Activated naive CD4-positive, alpha-beta T cell treated with anti-CD3 and anti-CD28 coated beads, Interleukin-2, amount 50 U/mL, for 16 hours (primary cell): ENCODE data around the gene SLC17A7.
A peak's percentile ranks its signal among the peaks of the same experiment; 100 is the strongest.

ENCODE experiments used
- DNase-seq: peaks from one replicate; pipeline ENCODE4 v3.0.0-alpha.2; 2020

The SLC17A7 gene

GRCh38 chr19:49403404-49404187 is 37.7 kb downstream of the SLC17A7 start:
- no peak for DNase-seq

- DNase-seq = no peak
Observed at GRCh38 chr19:49400029-49400428, 41.3 kb downstream of the SLC17A7 start.

DNA sequence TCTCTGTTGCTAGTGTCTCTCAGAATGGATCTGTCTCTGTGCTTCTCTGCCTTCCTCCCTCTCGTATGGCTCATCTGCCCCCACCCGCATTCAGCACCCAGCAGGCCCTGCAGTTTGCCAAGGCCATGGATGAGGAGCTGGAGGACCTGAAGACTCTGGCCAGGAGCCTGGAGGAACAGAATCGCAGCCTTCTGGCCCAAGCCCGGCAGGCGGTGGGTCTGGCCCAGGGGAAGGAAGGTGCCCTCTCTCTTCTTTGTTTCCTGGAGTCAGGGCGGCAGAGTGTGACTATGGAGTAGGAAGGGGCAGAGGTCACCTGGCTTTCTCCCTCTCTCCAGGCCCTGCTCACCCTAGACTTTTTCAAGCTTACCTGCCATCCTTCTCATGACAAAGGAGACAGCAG is 42.4 kb downstream of the SLC17A7 start:
- no peak for DNase-seq

DNA sequence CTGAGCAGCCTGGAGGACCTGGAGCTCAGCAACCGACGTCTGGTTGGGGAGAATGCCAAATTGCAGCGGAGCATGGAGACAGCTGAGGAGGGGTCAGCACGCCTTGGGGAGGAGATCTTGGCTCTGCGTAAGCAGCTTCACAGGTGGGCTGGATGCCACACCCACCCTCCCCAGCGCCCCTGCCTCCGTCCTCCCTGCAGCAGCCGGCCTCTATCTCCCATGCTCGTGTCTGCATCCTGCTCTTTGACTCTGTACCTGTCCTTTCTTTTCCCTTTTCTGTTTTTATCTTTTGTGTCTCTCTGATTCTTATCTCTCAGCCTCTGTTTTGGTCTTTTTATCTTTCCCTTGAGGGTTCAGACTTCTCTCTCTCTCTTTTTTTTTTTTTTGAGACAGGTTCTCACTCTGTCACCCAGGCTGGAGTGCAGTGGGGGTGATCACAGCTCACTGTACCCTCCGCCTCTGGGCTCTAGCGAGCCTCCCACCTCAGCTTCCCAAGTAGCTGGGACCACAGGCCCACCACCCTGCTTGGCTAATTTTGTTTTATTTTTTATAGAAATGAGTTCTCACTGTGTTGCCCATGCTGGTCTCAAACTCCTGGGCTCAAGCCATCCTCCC is 43.2 kb downstream of the SLC17A7 start:
- no peak for DNase-seq

- no peak for DNase-seq
Observed at GRCh38 chr19:49396738-49397505, 44.4 kb downstream of the SLC17A7 start.

GRCh38 chr19:49395581-49396407 is 45.5 kb downstream of the SLC17A7 start:
- no peak for DNase-seq

DNA sequence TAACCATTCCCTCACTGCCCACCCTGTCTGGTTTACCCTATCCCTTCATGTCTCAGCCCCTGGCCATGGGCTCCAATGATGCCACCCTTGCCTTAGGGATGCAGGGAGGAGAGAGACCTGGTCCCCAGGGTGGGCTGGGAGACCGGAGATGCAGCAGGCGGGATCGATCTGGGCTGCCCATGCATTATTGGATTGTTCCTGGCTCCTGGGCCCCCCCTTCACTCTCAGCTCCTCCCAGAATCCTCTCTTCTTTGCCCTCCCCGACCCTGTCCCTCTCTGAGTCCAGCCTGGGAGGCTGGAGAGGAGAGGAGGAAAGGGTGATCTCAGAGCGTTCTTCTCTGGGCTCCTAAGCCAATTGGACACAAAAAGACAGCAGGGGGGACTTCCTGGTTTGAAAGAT is 47.4 kb downstream of the SLC17A7 start:
- no peak for DNase-seq

- peak; percentile 79 for DNase-seq
Observed at GRCh38 chr19:49391581-49392399, 49.5 kb downstream of the SLC17A7 start.

DNA sequence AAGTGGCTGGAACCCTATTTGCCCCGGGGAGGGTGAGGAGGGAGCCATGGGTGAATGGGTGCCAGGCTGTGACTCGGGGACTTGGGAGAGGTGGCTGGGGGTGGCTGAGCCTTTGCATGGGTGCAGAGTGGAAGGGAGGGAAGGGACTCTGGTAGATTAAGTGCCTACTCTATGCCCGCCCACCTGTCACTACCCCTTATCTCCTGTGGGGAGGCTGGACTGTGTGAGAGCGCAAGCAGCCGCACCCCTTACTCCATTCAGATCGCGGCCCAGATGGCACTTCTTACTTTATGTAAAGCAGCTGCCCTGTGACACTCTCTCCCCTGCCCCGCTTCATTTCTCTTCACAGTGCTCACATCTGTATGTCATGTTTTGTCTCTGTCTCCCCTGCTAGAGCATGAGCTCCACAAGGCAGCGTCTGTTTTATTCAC is 50.4 kb downstream of the SLC17A7 start:
- DNase-seq = no peak

- no peak for DNase-seq
Observed at GRCh38 chr19:49390131-49390928, 51.0 kb downstream of the SLC17A7 start.

DNA sequence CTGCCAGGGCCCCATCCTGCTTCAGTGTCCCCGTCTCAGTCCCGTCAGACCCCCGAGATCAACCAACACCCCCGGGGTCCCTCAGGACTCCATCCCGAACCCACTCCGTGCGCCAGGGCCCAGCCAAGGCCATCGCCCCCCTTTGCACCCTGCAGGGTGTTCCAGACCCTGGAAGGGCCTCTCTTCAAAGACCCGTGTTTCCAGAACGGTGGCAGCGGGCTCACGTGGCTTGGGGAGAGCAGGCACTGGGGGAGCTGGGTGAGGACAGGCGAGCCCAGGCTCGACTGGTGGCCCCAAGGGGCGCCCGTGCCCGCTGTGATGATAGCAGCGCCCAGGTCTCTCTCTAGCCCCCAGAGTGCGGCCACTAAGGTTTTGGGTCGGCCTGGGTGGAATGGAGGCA is 51.9 kb downstream of the SLC17A7 start:
- DNase-seq = no peak

GRCh38 chr19:49387936-49388372 is 53.4 kb downstream of the SLC17A7 start, which contains the start of gene KASH5:
Gene KASH5, plus strand, starts transcription at chr19:49388249. Its CDS starts 2,635 bp downstream, at chr19:49390884.
- peak; percentile 83 for DNase-seq

DNA sequence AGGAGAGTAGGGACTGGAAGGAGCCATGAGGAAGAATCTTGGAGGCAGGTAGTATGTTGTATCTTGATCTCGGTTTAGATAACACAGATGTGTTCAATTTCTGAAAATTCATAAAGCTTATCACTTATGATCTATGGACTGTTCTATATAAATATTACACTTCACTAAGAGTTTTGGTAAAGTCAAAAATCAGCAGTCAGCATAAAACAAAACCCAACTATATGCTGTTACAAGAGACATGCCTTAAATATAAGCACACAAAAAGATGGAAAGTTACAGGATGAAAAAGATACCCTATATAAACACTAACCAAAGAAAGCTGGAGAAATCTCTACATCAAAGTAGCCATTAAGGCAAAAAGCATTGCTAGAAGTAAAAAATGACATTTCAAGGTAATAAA is 57.7 kb downstream of the SLC17A7 start:
- no peak for DNase-seq

- no peak for DNase-seq
Observed at GRCh38 chr19:49382639-49383038, 58.7 kb downstream of the SLC17A7 start.

GRCh38 chr19:49380391-49380790 is 60.9 kb downstream of the SLC17A7 start:
- no peak for DNase-seq
